Activated T-cell treated with anti-CD3 and anti-CD28 coated beads for 1 hour (primary cell): ENCODE data around the gene ABTB2.
"Not testable (repeated sequence)": the region's sequence is repeated elsewhere in the genome, so short reads cannot be mapped to it uniquely, and the experiment has no call there.

ENCODE experiments used
- DNase-seq: peaks from one replicate; pipeline ENCODE4 v3.0.0-alpha.2; 2020; ENCODE audit warnings: low read depth

ABTB2 gene

GRCh38 chr11:34357701-34358257 is at the start of gene ABTB2:
Gene ABTB2, minus strand, starts transcription at chr11:34358010.
- peak; percentile 94 for DNase-seq

DNA sequence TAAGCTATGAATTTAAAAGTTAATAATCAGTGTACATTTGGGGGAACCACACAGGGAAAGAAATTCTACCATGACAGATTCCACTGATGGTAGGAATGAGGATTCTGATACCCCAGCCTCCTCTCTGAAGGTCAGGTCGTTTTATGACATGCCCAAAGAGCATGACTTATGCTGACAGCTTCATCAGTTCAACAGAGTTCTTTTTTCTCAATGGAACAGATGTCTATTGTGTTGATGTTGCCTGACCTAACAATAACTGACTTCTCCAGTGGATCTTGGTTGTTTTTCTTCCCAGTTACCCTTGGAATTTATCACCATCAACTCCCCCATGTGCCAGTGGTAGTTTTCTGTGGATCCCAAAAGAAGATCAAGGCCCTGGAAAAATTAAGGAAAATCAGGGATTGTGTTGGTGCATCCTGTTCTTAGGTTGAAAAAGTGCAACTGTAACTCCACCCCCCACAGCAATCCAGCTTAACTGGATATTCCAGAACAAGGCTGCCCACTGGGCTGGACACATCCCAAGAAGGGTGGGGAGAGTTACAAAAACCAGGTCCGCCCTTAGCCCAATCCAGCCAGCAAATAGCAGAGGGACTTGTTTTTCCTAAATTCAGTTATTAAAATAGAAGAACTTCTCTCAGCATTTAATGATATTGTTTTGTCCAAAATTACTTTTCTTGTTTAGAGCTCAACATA is 49.5 kb upstream of the ABTB2 start:
- DNase-seq = no peak

DNA sequence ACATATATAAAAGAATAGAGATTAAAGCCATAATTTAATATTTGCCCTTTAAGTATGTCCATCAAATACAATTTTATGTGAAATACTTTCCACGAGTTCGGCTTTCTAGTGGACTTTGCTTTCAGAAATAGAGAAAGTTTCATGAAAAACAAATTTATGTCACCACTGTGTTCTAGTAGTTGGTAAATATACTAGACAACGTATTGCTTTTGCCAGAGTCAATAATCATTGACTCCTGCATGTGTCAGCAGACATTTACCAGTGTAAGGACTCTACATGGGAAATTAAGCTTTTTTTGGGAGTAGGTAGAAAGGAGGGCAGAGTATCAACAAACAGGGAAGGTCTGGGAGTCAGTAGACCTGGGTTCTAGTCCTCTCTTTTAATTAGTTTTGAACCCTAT is 48.6 kb upstream of the ABTB2 start:
- no peak for DNase-seq

- DNase-seq = no peak
These were observed 47.5 kb upstream of the ABTB2 start for GRCh38 chr11:34405079-34405858.

- DNase-seq = no peak
These were observed 46.5 kb upstream of the ABTB2 start for GRCh38 chr11:34404280-34404679.

GRCh38 chr11:34403431-34403830 is 45.6 kb upstream of the ABTB2 start:
- no peak for DNase-seq

- no peak for DNase-seq
These were observed 40.0 kb upstream of the ABTB2 start for GRCh38 chr11:34397811-34398210.

- no peak for DNase-seq
These were observed 39.3 kb upstream of the ABTB2 start for GRCh38 chr11:34397120-34397519.

GRCh38 chr11:34395916-34396550 is 38.2 kb upstream of the ABTB2 start:
- DNase-seq = no peak

- no peak for DNase-seq
These were observed 37.0 kb upstream of the ABTB2 start for GRCh38 chr11:34394771-34395300.

- DNase-seq = no peak
These were observed 29.8 kb upstream of the ABTB2 start for GRCh38 chr11:34387653-34388052.

GRCh38 chr11:34386356-34386755 is 28.5 kb upstream of the ABTB2 start:
- DNase-seq = not testable (repeated sequence)

- DNase-seq = no peak
These were observed 24.9 kb upstream of the ABTB2 start for GRCh38 chr11:34382532-34383276.

GRCh38 chr11:34381775-34382174 is 24.0 kb upstream of the ABTB2 start:
- DNase-seq = no peak

DNA sequence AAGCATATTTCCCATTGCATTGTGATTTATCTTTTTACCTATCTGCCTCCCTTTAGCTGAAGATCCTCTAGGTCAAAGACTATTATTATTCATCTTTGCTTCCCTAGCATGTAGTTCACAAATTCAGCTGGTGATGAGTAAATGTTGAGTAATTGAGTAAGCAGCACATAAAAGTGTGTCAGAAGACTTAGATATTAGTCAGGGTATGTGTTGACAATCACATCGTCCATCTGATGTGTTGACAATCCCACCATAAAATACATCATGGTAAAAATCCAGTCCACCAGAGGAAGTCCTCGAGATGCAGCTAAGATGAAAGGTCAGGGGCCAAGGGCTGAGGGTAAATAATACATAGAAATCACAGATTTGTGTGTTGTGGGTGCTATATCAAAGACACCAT is 22.9 kb upstream of the ABTB2 start:
- no peak for DNase-seq

DNA sequence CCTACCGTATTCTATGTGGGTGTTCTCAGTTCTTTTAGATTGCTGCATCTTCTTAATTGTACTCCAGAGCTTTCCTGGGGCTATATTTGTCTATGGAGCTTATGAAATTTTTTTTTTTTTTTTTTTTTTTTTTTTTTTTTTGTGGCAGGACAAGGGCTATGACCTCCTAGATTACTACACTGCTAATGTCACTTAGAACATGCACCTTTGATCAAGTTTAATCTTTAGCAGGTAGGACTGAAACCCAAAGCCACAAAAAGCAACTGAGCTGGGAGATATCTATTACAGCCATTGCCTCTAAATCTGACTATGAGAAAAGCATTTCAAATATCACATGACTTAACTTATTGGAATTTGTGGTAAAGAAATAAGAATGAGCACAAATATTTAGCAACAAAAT is 21.7 kb upstream of the ABTB2 start:
- DNase-seq = no peak

DNA sequence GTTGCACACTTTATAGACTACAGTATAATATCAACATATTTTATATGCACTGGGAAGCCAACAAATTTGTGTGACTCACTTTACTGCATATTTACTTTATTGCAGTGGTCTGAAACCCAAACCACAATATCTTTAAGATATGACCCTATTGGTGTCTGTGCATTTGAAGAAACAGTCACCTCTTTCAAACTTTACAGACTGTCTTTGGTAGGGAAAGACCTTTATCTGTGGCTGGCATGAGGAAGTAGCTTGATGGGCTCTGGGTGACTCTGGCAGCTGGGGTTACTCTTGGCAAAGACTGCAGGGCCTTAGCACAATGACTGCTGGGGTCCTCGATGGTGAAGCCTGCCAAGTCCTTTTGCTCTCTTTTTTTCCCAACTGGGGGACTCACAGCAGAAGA is 21.3 kb upstream of the ABTB2 start:
- DNase-seq = no peak

- DNase-seq = no peak
These were observed 15.9 kb upstream of the ABTB2 start for GRCh38 chr11:34373727-34374126.

DNA sequence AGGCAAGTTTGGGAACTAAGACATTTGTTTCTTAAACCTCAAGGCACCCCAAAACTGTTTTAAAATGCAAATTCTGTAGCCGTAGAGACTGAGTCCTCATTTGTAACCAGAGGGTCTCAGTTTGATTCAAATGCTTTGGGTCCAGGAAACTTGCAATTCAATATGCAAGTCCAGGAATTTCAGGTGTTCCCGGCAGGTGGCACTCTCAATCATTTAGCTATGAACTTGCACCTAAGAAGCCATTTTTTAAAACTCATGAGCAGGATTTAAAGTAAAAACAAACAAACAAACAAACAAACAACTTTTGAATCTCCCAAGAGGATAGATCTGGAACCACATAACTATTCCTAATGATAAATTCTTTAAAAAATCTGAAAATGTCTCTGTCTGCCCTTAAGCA is 8.7 kb upstream of the ABTB2 start:
- DNase-seq = no peak

DNA sequence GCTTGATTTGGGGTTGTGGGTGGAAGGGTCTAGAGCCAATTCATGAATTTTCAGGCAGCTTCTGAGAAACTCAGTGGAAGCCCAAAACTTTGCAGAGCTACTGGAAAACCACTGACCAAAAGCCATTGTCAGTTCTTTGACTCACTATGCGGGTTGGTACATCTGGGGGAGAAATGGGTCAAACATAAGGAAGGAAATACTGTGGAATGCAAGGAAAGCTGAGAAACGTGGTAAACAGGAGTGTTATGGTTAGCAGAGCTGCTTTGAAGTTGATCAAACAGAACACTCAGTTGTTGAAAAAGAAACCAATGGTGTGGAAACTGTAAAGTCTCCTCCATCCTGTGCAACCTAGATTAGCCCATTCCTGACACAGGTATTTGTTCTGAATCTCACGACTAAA is 6.3 kb upstream of the ABTB2 start:
- DNase-seq = no peak

- DNase-seq = no peak
These were observed 5.7 kb upstream of the ABTB2 start for GRCh38 chr11:34363363-34364084.
